AG04450 (cell line): ENCODE measurements around the gene TUBB3. TPM values are rescaled to one million over a fixed set of nuclear protein-coding genes. Genes with fewer than 3 reads are reported as not detected.
A peak's percentile ranks its signal among the peaks of the same experiment; 100 is the strongest.

Experiments
- CTCF ChIA-PET: fragments of 300-600, 350-600 bp; formaldehyde crosslinking; extraction: SDS; loops from one replicate; lab custom pipeline; 2022; ENCODE audit warnings: antibody characterized with exemption, inconsistent platforms; lab: Charles Lee
- POLR2A ChIA-PET: fragments of 350-600 bp; formaldehyde crosslinking; extraction: SDS; loops from one replicate; lab custom pipeline; 2021; ENCODE audit warnings: antibody characterized with exemption, inconsistent platforms; lab: Yijun Ruan, JAX
- DNase-seq: peaks from one replicate; pipeline ENCODE4 v3.0.0-alpha.2; 2011; ENCODE audit warnings: low read depth, low spot score
- H3K27ac ChIP-seq: one replicate; pipeline ENCODE4 v1.5.1; 2012; ENCODE audit warnings: low read depth, low read length, control low read depth
- H3K27me3 ChIP-seq: one replicate; pipeline ENCODE4 v1.6.0; 2012; ENCODE audit warnings: low read length; ENCODE audit not compliant: control insufficient read depth, insufficient read depth
- H3K4me3 ChIP-seq: 2 replicates; pipeline ENCODE4 v1.5.1; 2011; ENCODE audit warnings: mild to moderate bottlenecking, low read depth, low read length, control low read depth
- H3K9me3 ChIP-seq: 2 replicates; pipeline ENCODE4 v1.5.1; 2012; ENCODE audit warnings: low read length; ENCODE audit not compliant: control insufficient read depth, insufficient read depth
- polyA plus RNA-seq: library from polyadenylated mRNA; depleted of rRNA; stranded (reverse); fragments of >200 nt; gene quantifications from 2 replicates; pipeline ENCODE4 v1.2.3, GENCODE V29; 2011
- TF ChIP-seq, protein P1 (sequence below): IDR thresholded peaks from 2 replicates; pipeline ENCODE4 v1.5.1; 2011; ENCODE audit warnings: low read depth, low read length, control low read depth, inconsistent platforms

TUBB3 gene
- polyA plus RNA-seq, 1 experiment, result 129 TPM

DNA sequence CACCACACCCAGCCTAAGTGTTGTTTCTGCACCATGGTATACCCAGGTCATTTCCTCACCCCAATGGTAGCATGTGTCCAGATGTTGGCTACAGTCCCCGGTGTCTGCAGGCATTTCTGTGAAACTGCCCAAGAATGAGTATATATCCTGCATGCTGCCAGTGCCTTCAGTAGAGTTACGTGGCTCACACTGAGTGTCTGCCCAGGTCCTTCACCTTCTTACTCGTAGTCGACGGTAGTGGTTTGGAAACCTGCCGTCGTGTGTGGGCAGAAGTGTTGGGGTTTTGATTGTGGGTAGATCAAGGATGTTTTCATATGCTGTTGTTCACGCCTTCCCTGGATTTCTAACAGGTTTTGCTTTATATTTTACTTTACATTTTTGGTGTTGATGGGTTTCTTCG lies 32.9 kb upstream of the TUBB3 start:
- no peak for DNase-seq
- H3K9me3 ChIP-seq, result no peaks in the 10 kb centered on the region; the same call in 1 of the 2 replicates
- ChIA-PET CTCF (no interaction called here), POLR2A (interaction anchor here (1.5 kb wide), 1 partner anchor 32 kb away, joined by 3 read pairs; no protein-coding TSS in a partner anchor)
- no peak overlapping the region for H3K27ac ChIP-seq
- H3K4me3 ChIP-seq, result no peak overlapping the region
- H3K27me3 ChIP-seq, result no peaks in the 10 kb centered on the region
- TF ChIP-seq, protein P1, sequence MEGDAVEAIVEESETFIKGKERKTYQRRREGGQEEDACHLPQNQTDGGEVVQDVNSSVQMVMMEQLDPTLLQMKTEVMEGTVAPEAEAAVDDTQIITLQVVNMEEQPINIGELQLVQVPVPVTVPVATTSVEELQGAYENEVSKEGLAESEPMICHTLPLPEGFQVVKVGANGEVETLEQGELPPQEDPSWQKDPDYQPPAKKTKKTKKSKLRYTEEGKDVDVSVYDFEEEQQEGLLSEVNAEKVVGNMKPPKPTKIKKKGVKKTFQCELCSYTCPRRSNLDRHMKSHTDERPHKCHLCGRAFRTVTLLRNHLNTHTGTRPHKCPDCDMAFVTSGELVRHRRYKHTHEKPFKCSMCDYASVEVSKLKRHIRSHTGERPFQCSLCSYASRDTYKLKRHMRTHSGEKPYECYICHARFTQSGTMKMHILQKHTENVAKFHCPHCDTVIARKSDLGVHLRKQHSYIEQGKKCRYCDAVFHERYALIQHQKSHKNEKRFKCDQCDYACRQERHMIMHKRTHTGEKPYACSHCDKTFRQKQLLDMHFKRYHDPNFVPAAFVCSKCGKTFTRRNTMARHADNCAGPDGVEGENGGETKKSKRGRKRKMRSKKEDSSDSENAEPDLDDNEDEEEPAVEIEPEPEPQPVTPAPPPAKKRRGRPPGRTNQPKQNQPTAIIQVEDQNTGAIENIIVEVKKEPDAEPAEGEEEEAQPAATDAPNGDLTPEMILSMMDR, result no peak

DNA sequence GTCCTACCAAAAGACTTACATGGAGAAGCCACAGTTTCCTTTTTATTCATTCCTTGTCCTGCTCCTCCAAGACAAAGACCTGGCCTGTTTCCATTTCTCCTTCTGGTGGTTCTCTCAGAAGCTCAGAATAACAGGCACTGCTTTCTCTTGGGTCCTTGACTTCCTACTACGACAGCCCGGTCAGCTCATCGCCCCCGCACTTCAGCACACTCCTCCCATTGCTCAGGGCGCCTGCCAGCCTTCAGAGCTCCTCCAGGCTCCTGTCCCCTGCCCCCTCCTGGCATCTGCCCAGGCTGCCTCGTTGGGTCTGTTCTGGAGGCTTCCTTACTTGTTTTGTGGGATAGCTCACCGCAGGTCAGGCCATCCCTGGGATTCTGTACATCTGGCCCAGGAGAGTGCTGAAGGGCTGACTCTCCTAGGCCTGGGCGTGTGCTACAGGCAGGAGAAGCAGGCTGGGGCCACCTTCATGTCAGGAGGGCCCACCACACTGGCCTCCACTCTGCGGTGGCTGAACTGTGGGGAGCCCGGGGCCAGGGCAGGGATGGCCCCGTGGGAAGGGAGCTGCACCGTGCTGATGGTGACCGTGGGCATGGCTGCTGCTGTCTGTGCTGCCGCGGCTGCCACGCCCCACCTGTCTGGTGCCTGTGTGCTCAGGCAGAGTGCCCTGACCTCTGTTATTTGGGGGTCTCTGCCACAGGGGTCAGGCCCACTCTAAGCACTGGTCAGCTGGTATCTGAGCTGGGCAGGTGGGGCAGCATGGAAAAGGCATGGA lies 32.1 kb upstream of the TUBB3 start:
- ChIA-PET POLR2A (interaction anchor here (1.5 kb wide), 1 partner anchor 31 kb away, joined by 3 read pairs; no protein-coding TSS in a partner anchor), CTCF (interaction anchor here (1.0 kb wide), 1 partner anchor 185 kb away, joined by 3 read pairs; no protein-coding TSS in a partner anchor)
- H3K27me3 ChIP-seq, result no peaks in the 10 kb centered on the region
- TF ChIP-seq, protein P1, result no peak
- H3K27ac ChIP-seq, result peak overlapping the region; percentile 31
- DNase-seq, result no peak
- H3K9me3 ChIP-seq, result no peaks in the 10 kb centered on the region; the same call in 1 of the 2 replicates
- no peak overlapping the region for H3K4me3 ChIP-seq

DNA sequence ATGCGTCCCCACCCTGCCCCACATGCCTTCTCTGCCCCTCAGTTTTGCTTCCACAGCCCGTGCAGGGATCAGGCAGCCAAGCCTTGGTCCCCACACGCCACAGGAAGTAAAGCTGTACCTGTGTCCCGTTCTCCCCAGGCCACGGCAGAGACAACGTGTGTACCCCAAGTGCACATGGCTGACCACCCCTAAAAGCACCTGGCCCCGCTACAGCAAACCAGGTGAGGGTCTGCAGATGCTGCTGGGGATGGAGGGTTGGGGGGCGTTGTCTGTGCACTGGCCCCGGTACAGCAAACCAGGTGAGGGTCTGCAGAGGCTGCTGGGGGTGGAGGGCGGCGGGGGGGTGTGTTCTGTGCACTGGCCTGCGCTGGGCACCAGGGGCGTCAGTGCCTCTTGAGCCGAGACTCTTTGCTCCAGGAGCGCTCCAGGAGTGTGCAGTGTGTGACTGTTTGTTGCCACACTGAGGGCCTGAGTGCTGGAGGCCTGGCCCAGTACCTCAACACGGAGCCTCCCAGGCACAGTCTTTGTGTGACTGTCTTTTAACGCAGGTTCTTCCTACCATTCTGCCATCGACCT lies 31.0 kb upstream of the TUBB3 start:
- Histone ChIP-seq H3K27ac (no peak overlapping the region), H3K9me3 (no peaks in the 10 kb centered on the region; the same call in 1 of the 2 replicates), H3K27me3 (no peaks in the 10 kb centered on the region), H3K4me3 (no peak overlapping the region)
- CTCF ChIA-PET, result no interaction called here
- TF ChIP-seq, protein P1, result no peak
- POLR2A ChIA-PET, result no interaction called here
- no peak for DNase-seq

DNA sequence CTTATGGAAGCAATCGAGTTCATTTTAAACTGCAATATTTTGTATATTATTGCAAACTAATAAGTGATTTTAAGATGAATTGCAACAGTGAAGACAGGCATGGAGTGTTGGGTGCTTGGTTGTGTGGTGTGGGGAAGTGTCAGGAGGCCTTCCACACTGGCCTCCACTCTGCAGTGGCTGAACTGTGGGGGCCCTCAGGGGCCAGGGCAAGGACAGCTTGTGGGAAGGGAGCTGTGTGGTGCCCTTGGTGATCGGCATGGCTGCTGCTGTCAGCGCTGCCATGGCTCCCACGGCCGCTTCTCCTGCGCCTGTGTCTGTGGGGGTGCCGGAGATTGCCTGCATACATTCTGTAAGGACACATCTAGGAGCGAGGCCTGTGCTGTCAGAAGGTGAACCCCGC lies 30.5 kb upstream of the TUBB3 start:
- DNase-seq, result no peak
- Histone ChIP-seq H3K4me3 (no peak overlapping the region), H3K27ac (no peak overlapping the region), H3K9me3 (no peaks in the 10 kb centered on the region; the same call in 1 of the 2 replicates), H3K27me3 (no peaks in the 10 kb centered on the region)
- ChIA-PET POLR2A (no interaction called here), CTCF (no interaction called here)
- TF ChIP-seq, protein P1, result no peak
